DMS53 treated with DMSO at 0.1 percent for 48 hours (cell line): ENCODE results near the gene FXYD6.
A peak's percentile ranks its signal among the peaks of the same experiment; 100 is the strongest.

ENCODE experiments used
- DNase-seq: peaks from one replicate; lab custom pipeline; 2025; ENCODE audit not compliant: unreplicated experiment; lab: John Stamatoyannopoulos, UW

FXYD6 gene

DNA sequence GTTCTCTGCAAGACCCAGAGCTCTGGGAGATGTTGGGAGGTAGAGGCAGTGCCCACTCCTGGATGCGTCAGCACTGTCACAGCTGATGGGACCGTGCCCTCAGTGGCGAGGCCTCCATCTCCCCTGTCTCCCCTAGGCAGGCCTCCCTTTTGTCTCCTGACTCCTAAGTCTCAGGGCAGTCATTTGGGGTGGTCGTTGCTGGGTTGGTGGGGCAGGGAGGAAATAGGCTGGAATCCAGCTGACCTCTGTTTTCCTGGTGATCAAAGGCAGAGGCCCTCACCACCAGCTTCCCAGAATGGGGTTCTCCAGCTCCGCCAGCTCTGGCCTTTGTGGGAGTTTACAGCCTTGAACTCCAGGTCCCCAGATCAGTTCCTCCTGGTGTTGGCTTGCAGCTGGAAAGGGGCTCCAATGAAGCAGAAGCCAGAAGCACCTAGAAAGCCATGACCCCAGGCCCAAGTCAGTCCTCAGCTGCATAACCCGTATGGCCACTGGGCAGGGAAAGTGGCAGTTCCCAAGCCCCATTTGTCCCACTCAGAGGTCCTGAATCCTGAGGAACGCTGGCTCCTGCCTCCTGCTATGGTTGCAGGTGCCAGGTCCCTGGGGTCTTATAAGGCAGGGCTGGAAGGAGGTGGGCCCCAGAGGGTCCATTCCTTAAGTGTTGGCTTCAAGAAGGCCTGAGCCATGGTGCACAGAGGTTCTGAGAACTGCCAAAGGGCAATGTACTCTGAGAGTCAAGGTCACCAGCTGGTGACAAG, 44.6 kb downstream of the FXYD6 start:
- DNase-seq = no peak

GRCh38 chr11:117830674-117831351, 45.6 kb downstream of the FXYD6 start:
- no peak for DNase-seq

GRCh38 chr11:117830072-117830471, 46.4 kb downstream of the FXYD6 start:
- DNase-seq = no peak

DNA sequence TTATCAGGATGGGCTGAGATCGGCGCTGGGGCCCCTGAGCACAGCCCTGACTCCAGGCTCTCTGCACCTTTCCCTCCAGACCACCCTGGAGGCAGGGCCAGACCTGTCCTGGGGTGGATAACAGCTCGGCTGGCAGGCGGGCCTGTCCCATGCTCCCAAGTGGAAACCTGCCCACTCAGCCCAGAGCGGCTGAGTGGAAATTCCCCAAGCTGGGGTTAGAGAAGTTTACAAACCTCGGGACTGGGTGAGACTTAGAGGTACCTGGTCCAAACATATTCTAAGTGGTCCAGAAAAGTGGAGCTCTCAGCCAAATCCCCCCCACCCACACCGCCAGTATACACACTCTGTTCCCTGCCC, 47.1 kb downstream of the FXYD6 start:
- DNase-seq = no peak

GRCh38 chr11:117828611-117829368, 47.7 kb downstream of the FXYD6 start:
- no peak for DNase-seq

DNA sequence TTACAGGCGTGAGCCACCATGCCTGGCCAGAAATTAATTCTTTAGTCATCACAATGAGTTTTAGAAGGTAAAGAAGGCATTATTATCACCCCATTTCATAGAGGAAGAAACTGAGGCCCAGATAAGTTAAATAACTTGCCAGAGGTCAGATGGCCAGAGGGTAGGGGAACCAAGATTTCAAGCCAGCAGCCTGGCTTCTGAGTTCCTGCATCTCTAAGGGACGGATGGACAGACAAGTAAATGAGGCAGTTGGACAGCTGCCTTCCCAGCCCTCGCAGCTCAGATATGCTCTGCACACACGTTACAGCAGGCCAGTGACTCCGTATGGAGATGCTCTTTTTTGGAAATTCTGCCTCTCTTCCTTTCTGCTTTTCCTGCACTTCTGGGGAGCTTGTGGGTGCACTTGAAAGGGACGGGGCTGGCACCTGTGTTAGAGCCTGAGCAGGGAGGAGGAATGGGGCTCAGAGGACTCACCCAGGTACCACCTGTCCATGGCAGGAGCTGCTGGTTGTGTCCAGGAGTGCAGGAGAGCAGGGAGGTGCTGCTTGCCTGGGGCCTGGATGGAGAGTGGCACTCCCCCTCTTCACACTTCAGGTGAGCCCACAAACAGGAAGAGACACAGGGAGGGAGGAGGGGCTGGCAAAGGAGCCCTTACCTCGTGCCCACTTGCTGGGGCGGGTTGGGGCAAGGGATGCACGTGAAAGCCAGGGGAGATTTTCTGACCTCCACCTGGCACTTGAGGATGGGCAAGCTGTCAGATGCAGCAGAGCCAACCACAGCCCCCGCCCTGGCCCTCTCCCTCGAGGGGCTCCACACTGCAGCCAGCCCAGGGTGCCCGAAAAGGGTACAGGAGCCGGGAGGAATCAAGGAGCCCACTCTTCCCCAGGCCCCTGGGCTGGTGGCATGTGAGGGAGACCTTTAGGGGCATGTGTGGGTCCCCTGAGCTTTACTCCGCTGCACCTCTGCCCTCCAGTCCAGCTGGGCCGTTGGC, 48.6 kb downstream of the FXYD6 start:
- no peak for DNase-seq

GRCh38 chr11:117826832-117827231, 49.6 kb downstream of the FXYD6 start:
- no peak for DNase-seq

DNA sequence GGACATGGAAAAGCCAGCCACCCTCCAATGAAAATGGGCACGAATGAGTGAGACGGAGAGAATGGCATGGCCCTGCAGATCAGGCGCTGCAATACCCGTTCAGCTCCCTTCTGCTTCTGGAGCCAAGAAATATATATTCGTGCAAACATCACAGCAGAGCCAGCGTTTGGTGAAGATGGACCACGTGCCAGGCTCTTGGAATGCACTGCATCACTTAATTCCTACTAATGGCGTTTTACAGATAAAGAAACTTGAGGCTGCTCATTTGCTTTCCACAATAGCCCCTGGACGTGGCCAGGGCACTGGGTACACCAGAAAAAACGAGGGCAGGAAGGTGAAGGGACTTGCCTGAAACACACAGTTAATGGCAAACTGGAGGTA, 50.3 kb downstream of the FXYD6 start:
- DNase-seq = no peak

DNA sequence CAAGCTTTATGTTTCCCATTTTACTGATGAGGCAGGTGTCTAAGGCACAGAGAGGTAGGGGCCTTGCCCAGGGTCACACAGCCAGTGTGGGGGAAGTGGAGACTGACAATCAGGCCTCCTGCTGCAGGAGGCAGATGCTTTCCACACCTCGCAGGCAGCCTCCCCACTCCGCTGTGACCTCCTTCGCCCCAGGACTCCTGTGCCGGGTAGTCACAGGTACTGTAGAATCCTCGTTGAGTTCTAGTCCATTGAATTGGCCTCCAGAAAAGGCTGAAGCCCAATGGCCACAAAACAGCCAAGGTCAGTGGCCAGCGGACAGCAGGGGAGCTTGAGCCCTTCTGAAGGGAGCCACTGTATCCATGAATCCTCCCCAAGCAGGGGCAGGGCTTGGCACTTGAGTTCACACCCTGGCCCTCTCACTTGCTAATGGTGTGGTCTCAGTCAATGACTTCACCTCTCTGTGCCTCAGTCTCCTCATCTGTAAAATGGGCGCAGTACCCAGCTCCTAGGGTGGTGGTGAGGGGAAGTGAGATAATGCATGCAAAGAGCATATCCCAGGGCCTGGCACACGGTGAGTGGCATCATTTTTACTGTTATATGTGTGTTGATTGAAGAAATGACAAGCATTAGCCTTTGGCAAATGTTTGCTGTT, 50.8 kb downstream of the FXYD6 start:
- no peak for DNase-seq

DNA sequence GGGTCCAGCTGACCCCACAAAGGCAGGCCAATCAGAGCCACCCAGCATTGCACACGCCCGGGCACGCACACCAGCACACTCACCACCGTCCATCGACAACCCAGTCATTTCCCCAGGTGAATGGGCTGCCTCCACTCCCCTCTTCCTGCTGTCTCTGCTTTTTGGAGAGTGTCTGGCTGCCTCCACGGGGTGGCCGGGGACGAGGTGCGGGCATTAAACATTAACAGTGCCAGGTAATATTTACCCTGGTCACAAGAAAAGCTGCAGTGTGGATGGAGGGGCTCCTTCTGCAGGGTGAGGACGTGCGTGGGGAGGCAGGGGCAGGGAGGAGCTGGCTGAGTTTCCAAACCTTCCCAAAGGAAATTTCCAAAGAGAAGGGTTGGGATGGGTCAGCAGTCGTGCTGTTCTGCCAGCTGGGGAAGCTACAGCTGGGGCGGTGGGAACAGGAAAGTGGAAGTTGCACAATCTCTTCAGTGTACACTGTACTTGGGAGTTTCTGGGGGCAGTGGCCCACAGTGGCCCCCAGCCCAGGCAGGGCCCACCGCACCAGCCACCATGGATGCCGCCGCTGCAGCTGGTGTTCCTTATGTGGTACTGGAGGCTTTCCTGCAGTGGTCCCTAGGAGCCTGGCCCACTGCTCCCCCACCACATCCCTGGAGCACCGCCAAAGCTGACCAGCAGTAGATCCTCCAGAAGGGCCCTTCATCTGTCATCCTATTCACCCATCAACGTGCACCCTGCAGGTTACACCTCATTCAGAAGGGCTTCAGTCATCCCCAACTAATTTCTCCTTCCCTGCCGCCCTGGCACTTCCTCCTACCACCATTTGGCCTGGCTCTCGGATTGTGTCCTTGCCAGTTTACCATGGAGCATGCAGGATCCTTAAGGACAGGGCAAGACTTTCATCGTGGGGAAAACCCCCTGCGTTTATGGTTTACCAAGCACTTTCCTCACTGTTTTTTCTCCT, 51.6 kb downstream of the FXYD6 start, which contains the start of gene FXYD2:
TSS of gene FXYD2 (minus strand) at position 174 of the 967 bp plus-strand sequence. CDS start at position 108, 66 bp downstream.
- no peak for DNase-seq

DNA sequence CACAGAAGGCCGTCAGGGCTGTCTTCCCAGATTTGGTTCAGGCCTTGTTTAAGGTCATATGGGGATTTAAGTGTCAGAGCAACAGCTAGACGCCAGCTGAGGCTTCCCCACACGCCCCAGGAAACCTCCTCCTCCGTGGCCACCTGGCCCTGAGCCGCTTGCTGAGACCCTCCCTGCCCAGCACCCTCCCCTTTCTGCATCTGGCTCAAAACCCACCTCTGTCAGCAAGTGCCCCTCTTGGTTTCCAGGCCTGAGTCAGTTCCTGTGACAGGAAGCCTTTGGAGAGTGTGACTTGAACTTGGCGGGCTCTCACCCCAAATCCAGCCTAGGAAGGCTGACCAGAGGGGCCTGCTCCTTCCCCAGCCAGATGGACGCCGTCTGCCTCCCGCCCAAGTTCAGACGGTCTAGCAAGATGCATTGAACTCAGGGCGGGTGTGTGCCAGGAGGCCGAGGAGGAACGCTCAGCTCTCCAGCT, 52.5 kb downstream of the FXYD6 start:
- DNase-seq = no peak

DNA sequence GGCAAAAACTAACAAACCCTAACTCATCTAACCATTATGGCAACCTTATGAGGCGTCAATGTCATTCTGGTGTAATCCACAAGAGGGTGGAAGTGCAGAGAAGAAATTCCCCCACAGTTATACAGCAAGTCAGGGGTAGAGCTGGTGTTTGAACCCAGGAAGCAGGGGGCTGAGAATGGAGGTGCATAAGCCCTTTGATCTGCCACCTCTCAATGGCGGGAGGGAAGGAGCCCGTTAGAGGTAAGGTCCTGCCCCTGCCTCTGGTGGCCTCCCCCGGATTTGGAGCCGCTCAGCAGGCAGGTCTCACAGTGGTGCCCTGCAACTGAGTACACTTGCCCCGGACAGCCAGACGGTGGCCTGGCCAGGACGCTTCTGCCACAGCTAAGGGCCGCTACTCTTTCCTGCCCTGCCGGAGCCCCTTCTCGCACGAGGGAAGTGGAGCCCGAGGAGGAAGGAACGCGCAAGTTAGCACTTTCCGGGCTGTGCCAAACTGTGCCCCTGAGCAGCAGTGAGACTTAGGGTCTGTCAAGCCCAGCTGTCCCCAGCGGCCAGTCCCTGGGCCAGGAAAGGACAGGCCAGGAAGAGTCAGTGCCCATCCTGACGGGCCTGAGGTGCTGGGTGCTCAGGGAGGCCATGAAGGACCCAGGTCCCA, 53.0 kb downstream of the FXYD6 start:
- DNase-seq = no peak

- peak; percentile 24 for DNase-seq
These were observed 54.1 kb downstream of the FXYD6 start for GRCh38 chr11:117822074-117823033.

- DNase-seq = no peak
These were observed 55.0 kb downstream of the FXYD6 start for GRCh38 chr11:117821431-117821830.

DNA sequence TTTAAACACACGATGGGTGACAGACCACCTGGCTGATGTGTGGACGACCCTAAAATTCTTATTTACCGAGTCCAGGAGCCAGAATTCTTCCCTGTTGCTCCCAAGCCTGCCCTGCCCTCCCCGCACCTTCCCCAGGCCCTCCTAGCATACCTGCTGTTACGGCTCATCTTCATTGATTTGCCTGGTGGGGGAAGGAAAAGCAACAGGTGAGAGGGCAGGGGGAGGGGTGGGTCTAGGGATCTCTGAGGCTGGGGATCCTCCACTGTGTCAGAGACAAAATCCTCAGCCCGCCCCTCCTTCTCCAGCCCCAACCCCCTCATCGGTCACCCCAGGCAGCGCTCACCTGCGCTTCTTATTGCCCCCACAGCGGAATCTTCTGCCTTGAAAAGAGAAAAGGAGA, 55.9 kb downstream of the FXYD6 start:
- DNase-seq = no peak

- peak; percentile 66 for DNase-seq
These were observed 56.4 kb downstream of the FXYD6 start for GRCh38 chr11:117820071-117820470.
